ENCODE measurements around the gene INAVA. TPM values are rescaled to one million over a fixed set of nuclear protein-coding genes. Genes with fewer than 3 reads are reported as not detected.

INAVA gene
- total RNA-seq, result under 1 TPM; 0.25 to 0.39 TPM
- 0.15 to 0.23 reads per million in 2 donors for total RNA-seq

- H3K36me3 Mint-ChIP-seq (ENCODE audit: low read depth), result no peaks in the 10 kb centered on the region
- H3K27me3 Mint-ChIP-seq, result peaks cover 5% of the 10 kb centered on the region
These were observed at the start of gene INAVA for GRCh38 chr1:200894712-200895442. Gene INAVA, plus strand, starts transcription at chr1:200894900. Its CDS starts 3,501 bp downstream, at chr1:200898401.

GRCh38 chr1:200845360-200845759 is 49.3 kb upstream of the INAVA start:
- Mint-ChIP-seq H3K27me3 (no peaks in the 10 kb centered on the region), H3K36me3 (ENCODE audit: low read depth) (peaks cover 2% of the 10 kb centered on the region)
- no peak for ATAC-seq

More at GRCh38 chr1:200894712-200895442, at the start of gene INAVA:
- no peak within 1 kb of the TSS for H3K27ac Mint-ChIP-seq
- peaks cover 18% of the 10 kb centered on the region for H3K4me1 Mint-ChIP-seq
- no peaks in the 10 kb centered on the region for H3K9me3 ChIP-seq (ENCODE audit: control insufficient read depth, low read length, poor library complexity, severe bottlenecking)
- ATAC-seq (no peak), DNase-seq (no peak)
- H3K4me3 Mint-ChIP-seq, result no peak within 1 kb of the TSS

GRCh38 chr1:200846398-200846797 is 48.3 kb upstream of the INAVA start:
- ATAC-seq (no peak), DNase-seq (no peak)
- no peaks in the 10 kb centered on the region for H3K9me3 ChIP-seq (ENCODE audit: control insufficient read depth, low read length, poor library complexity, severe bottlenecking)
- H3K4me1 Mint-ChIP-seq, result peaks cover 7% of the 10 kb centered on the region
- no peaks in the 10 kb centered on the region for H3K27me3 Mint-ChIP-seq
- peaks cover 2% of the 10 kb centered on the region for H3K36me3 Mint-ChIP-seq (ENCODE audit: low read depth)
- no peak overlapping the region for H3K27ac Mint-ChIP-seq
- H3K4me3 Mint-ChIP-seq, result no peak overlapping the region

More at GRCh38 chr1:200845360-200845759, 49.3 kb upstream of the INAVA start:
- Mint-ChIP-seq H3K27ac (no peak overlapping the region), H3K4me1 (peaks cover 5% of the 10 kb centered on the region), H3K4me3 (no peak overlapping the region)
- no peak for DNase-seq
- no peaks in the 10 kb centered on the region for H3K9me3 ChIP-seq (ENCODE audit: control insufficient read depth, low read length, poor library complexity, severe bottlenecking)

- Mint-ChIP-seq H3K36me3 (ENCODE audit: low read depth) (peaks cover 3% of the 10 kb centered on the region), H3K4me1 (peaks cover 10% of the 10 kb centered on the region), H3K27me3 (no peaks in the 10 kb centered on the region), H3K27ac (no peak overlapping the region), H3K4me3 (no peak overlapping the region)
- no peaks in the 10 kb centered on the region for H3K9me3 ChIP-seq (ENCODE audit: control insufficient read depth, low read length, poor library complexity, severe bottlenecking)
- DNase-seq (no peak), ATAC-seq (no peak)
These were observed 45.3 kb upstream of the INAVA start for GRCh38 chr1:200849430-200849829.

- Mint-ChIP-seq H3K36me3 (ENCODE audit: low read depth) (peaks cover 3% of the 10 kb centered on the region), H3K27ac (no peak overlapping the region), H3K4me1 (peaks cover 8% of the 10 kb centered on the region), H3K27me3 (no peaks in the 10 kb centered on the region), H3K4me3 (no peak overlapping the region)
- ATAC-seq (no peak), DNase-seq (no peak)
- no peaks in the 10 kb centered on the region for H3K9me3 ChIP-seq (ENCODE audit: control insufficient read depth, low read length, poor library complexity, severe bottlenecking)
These were observed 44.1 kb upstream of the INAVA start for GRCh38 chr1:200850554-200850953.

GRCh38 chr1:200856716-200857357 is 37.9 kb upstream of the INAVA start:
- ATAC-seq (no peak), DNase-seq (no peak)
- H3K9me3 ChIP-seq (ENCODE audit: control insufficient read depth, low read length, poor library complexity, severe bottlenecking), result no peaks in the 10 kb centered on the region
- peaks cover 10% of the 10 kb centered on the region for H3K4me1 Mint-ChIP-seq
- no peak overlapping the region for H3K4me3 Mint-ChIP-seq
- H3K36me3 Mint-ChIP-seq (ENCODE audit: low read depth), result peaks cover 3% of the 10 kb centered on the region
- H3K27me3 Mint-ChIP-seq, result no peaks in the 10 kb centered on the region
- H3K27ac Mint-ChIP-seq, result no peak overlapping the region

GRCh38 chr1:200857804-200858203 is 36.9 kb upstream of the INAVA start:
- ATAC-seq, result no peak
- H3K36me3 Mint-ChIP-seq (ENCODE audit: low read depth), result peaks cover 3% of the 10 kb centered on the region
- DNase-seq, result no peak
- no peak overlapping the region for H3K4me3 Mint-ChIP-seq
- H3K27me3 Mint-ChIP-seq, result no peaks in the 10 kb centered on the region
- H3K4me1 Mint-ChIP-seq, result peaks cover 15% of the 10 kb centered on the region
- H3K9me3 ChIP-seq (ENCODE audit: control insufficient read depth, low read length, poor library complexity, severe bottlenecking), result no peaks in the 10 kb centered on the region
- no peak overlapping the region for H3K27ac Mint-ChIP-seq

- no peak for DNase-seq
These were observed 32.6 kb upstream of the INAVA start for GRCh38 chr1:200861937-200862647.

GRCh38 chr1:200862713-200863415 is 31.8 kb upstream of the INAVA start:
- no peaks in the 10 kb centered on the region for H3K9me3 ChIP-seq (ENCODE audit: control insufficient read depth, low read length, poor library complexity, severe bottlenecking)
- Mint-ChIP-seq H3K4me1 (peaks cover 34% of the 10 kb centered on the region), H3K27ac (peak overlapping the region; percentile 95), H3K27me3 (no peaks in the 10 kb centered on the region), H3K4me3 (peak overlapping the region; percentile 75), H3K36me3 (ENCODE audit: low read depth) (no peaks in the 10 kb centered on the region)
- ATAC-seq, result peak; percentile 58
- DNase-seq, result no peak

More at GRCh38 chr1:200861937-200862647, 32.6 kb upstream of the INAVA start:
- Mint-ChIP-seq H3K27me3 (no peaks in the 10 kb centered on the region), H3K4me3 (peak overlapping the region; percentile 39), H3K4me1 (peaks cover 27% of the 10 kb centered on the region), H3K36me3 (ENCODE audit: low read depth) (no peaks in the 10 kb centered on the region), H3K27ac (peak overlapping the region; percentile 95)
- peak; percentile 87 for ATAC-seq
- H3K9me3 ChIP-seq (ENCODE audit: control insufficient read depth, low read length, poor library complexity, severe bottlenecking), result no peaks in the 10 kb centered on the region

GRCh38 chr1:200866116-200866515 is 28.6 kb upstream of the INAVA start:
- no peak overlapping the region for H3K4me3 Mint-ChIP-seq
- ATAC-seq, result no peak
- peaks cover 48% of the 10 kb centered on the region for H3K4me1 Mint-ChIP-seq
- H3K9me3 ChIP-seq (ENCODE audit: control insufficient read depth, low read length, poor library complexity, severe bottlenecking), result no peaks in the 10 kb centered on the region
- no peak for DNase-seq
- H3K27me3 Mint-ChIP-seq, result no peaks in the 10 kb centered on the region
- H3K27ac Mint-ChIP-seq, result no peak overlapping the region
- H3K36me3 Mint-ChIP-seq (ENCODE audit: low read depth), result no peaks in the 10 kb centered on the region

- Mint-ChIP-seq H3K4me3 (no peak overlapping the region), H3K27me3 (no peaks in the 10 kb centered on the region), H3K27ac (peak overlapping the region; percentile 86), H3K4me1 (peaks cover 53% of the 10 kb centered on the region), H3K36me3 (ENCODE audit: low read depth) (no peaks in the 10 kb centered on the region)
- no peaks in the 10 kb centered on the region for H3K9me3 ChIP-seq (ENCODE audit: control insufficient read depth, low read length, poor library complexity, severe bottlenecking)
- DNase-seq (no peak), ATAC-seq (peak; percentile 14)
These were observed 28.2 kb upstream of the INAVA start for GRCh38 chr1:200866521-200866920.

- peak overlapping the region; percentile 86 for H3K27ac Mint-ChIP-seq
- H3K36me3 Mint-ChIP-seq (ENCODE audit: low read depth), result no peaks in the 10 kb centered on the region
- ATAC-seq, result no peak
- no peak for DNase-seq
- H3K4me1 Mint-ChIP-seq, result peaks cover 56% of the 10 kb centered on the region
- no peaks in the 10 kb centered on the region for H3K27me3 Mint-ChIP-seq
- H3K9me3 ChIP-seq (ENCODE audit: control insufficient read depth, low read length, poor library complexity, severe bottlenecking), result no peaks in the 10 kb centered on the region
- H3K4me3 Mint-ChIP-seq, result peak overlapping the region; percentile 49
These were observed 27.5 kb upstream of the INAVA start for GRCh38 chr1:200867018-200867811.
